HepG2 (cell line): Measurements from ENCODE around the gene USP7. TPM values are rescaled to one million over a fixed set of nuclear protein-coding genes. Genes with fewer than 3 reads are reported as not detected.

ENCODE experiments used
- AKAP8 ChIP-seq: sonication (generic); formaldehyde crosslinking; IDR thresholded peaks from 2 replicates; pipeline ENCODE4 v1.5.1; 2020; ENCODE audit warnings: mild to moderate bottlenecking, missing genetic modification reagents
- GATAD1 ChIP-seq: IDR thresholded peaks from 2 replicates; pipeline ENCODE4 v1.6.1; 2016; ENCODE audit warnings: missing genetic modification reagents, missing compliant biosample characterization
- MAFK ChIP-seq, 2 experiments: IDR thresholded peaks in 1 of 2; conservative IDR thresholded peaks in 1 of 2; 2 replicates each; pipeline ENCODE4 v1.6.1; 2011; ENCODE audit warnings: improper control_type of control experiment in 2 of 2, low read length in 2 of 2
- NFE2L1 ChIP-seq: sonication (generic); formaldehyde crosslinking; IDR thresholded peaks from 2 replicates; pipeline ENCODE4 v1.4.0; 2020; ENCODE audit warnings: missing genetic modification reagents, mild to moderate bottlenecking, borderline replicate concordance
- NPAS2 ChIP-seq: sonication (generic); formaldehyde crosslinking; IDR thresholded peaks from 2 replicates; pipeline ENCODE4 v1.8.0; 2022; ENCODE audit warnings: mild to moderate bottlenecking, missing genetic modification reagents, borderline replicate concordance
- NR2F2 ChIP-seq: IDR thresholded peaks from 2 replicates; pipeline ENCODE4 v1.6.1; 2012; ENCODE audit warnings: low read depth, inconsistent platforms, borderline replicate concordance
- NR3C1 ChIP-seq: sonication (generic); formaldehyde crosslinking; IDR thresholded peaks from 2 replicates; pipeline ENCODE4 v1.4.0; 2020; ENCODE audit warnings: missing genetic modification reagents
- U2AF2 ChIP-seq: fragments of 200-400 bp; formaldehyde crosslinking; IDR thresholded peaks from 2 replicates; pipeline ENCODE4 v1.6.1; 2017; ENCODE audit warnings: low read depth, mild to moderate bottlenecking, low read length
- YEATS2 ChIP-seq: sonication (generic); formaldehyde crosslinking; IDR thresholded peaks from 2 replicates; pipeline ENCODE4 v1.4.0; 2020; ENCODE audit warnings: missing genetic modification reagents, borderline replicate concordance
- ZBTB26 ChIP-seq: IDR thresholded peaks from 2 replicates; pipeline ENCODE4 v1.6.1; 2016; ENCODE audit warnings: missing compliant biosample characterization, missing genetic modification reagents, borderline replicate concordance
- ZNF292 ChIP-seq: sonication (generic); formaldehyde crosslinking; IDR thresholded peaks from 2 replicates; pipeline ENCODE4 v1.8.1; 2022; ENCODE audit warnings: mild to moderate bottlenecking, low read depth, missing genetic modification reagents, borderline replicate concordance
- ZNF761 ChIP-seq: sonication (generic); formaldehyde crosslinking; conservative IDR thresholded peaks from 2 replicates; pipeline ENCODE4 v1.4.0; 2020; ENCODE audit warnings: mild to moderate bottlenecking, missing genetic modification reagents
- ZNF773 ChIP-seq: sonication (generic); formaldehyde crosslinking; IDR thresholded peaks from 2 replicates; pipeline ENCODE4 v1.4.0; 2020; ENCODE audit warnings: missing genetic modification reagents, borderline replicate concordance
- polyA plus RNA-seq, 8 experiments: library from polyadenylated mRNA; depleted of rRNA in 3 of 8; stranded (reverse) in 7 of 8; unstranded in 1 of 8; fragments of >200 nt; fragmentation: Illumina TruSeq in 4 of 8; extraction: Trizol in 4 of 8; gene quantifications; 2 replicates each; pipeline versions ENCODE4 v1.2.1 to v1.2.3, GENCODE V29; 2011 to 2016; ENCODE audit warnings: low read depth in 4 of 8, missing spikeins in 1 of 8, mixed read lengths in 1 of 8; ENCODE audit not compliant: insufficient read depth in 1 of 8
- total RNA-seq, 5 experiments: library from RNA; depleted of rRNA; stranded (reverse); fragments of >200 nt; fragmentation: Illumina TruSeq; extraction: Trizol; gene quantifications; 2 replicates each; pipeline ENCODE4 v1.2.3, GENCODE V29; 2016; ENCODE audit warnings: low read depth in 1 of 5
- TF ChIP-seq, protein P1 (sequence below): sonication (generic); formaldehyde crosslinking; IDR thresholded peaks from 2 replicates; pipeline ENCODE4 v1.5.1; 2020; ENCODE audit warnings: missing genetic modification reagents, mild to moderate bottlenecking, borderline replicate concordance
- TF ChIP-seq, protein P2 (sequence below): sonication (generic); formaldehyde crosslinking; IDR thresholded peaks from 2 replicates; pipeline ENCODE4 v1.4.0; 2020; ENCODE audit warnings: missing genetic modification reagents
- TF ChIP-seq, protein P3 (sequence below): sonication (generic); formaldehyde crosslinking; IDR thresholded peaks from 2 replicates; pipeline ENCODE4 v1.8.0; 2022; ENCODE audit warnings: mild to moderate bottlenecking, missing genetic modification reagents, moderate library complexity

USP7 gene
- total and polyA plus RNA-seq, 2 of the 13 experiments (the other 11 are each of a cell fraction or from before 2014, with no cell fraction given): 52.5 to 173 TPM

- TF ChIP-seq ZNF761 (CRISPR knock-in tag) (peak; percentile 48; the same call in 1 of the 2 replicates), YEATS2 (CRISPR knock-in tag) (0 out of 2 replicates have a peak, but pooled peaks have one; percentile 6), ZNF292 (CRISPR knock-in tag) (peak; percentile 10; the same call in 1 of the 2 replicates), ZNF773 (CRISPR knock-in tag) (peak; percentile 66; the same call in 1 of the 2 replicates), NFE2L1 (CRISPR knock-in tag) (0 out of 2 replicates have a peak, but pooled peaks have one; percentile 54), NPAS2 (CRISPR knock-in tag) (no peak), ZBTB26 (CRISPR knock-in tag) (peak; percentile 43; the same call in 1 of the 2 replicates), NR3C1 (CRISPR knock-in tag) (no peak), MAFK (conservative IDR thresholded peaks at IDR 0.05 in 1 of 2, IDR thresholded peaks at IDR 0.05 in 1 of 2; ENCODE audit: low read length in 2 of 2) (no peak), U2AF2 (0 out of 2 replicates have a peak, but pooled peaks have one; percentile 43), AKAP8 (peak; percentile 70; the same call in 1 of the 2 replicates), GATAD1 (CRISPR knock-in tag) (peak; percentile 39; the same call in 1 of the 2 replicates), NR2F2 (no peak)
- TF ChIP-seq, protein P1, sequence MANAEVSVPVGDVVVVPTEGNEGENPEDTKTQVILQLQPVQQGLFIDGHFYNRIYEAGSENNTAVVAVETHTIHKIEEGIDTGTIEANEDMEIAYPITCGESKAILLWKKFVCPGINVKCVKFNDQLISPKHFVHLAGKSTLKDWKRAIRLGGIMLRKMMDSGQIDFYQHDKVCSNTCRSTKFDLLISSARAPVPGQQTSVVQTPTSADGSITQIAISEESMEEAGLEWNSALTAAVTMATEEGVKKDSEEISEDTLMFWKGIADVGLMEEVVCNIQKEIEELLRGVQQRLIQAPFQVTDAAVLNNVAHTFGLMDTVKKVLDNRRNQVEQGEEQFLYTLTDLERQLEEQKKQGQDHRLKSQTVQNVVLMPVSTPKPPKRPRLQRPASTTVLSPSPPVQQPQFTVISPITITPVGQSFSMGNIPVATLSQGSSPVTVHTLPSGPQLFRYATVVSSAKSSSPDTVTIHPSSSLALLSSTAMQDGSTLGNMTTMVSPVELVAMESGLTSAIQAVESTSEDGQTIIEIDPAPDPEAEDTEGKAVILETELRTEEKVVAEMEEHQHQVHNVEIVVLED: peak; percentile 49; the same call in 1 of the 2 replicates
- TF ChIP-seq, protein P2, sequence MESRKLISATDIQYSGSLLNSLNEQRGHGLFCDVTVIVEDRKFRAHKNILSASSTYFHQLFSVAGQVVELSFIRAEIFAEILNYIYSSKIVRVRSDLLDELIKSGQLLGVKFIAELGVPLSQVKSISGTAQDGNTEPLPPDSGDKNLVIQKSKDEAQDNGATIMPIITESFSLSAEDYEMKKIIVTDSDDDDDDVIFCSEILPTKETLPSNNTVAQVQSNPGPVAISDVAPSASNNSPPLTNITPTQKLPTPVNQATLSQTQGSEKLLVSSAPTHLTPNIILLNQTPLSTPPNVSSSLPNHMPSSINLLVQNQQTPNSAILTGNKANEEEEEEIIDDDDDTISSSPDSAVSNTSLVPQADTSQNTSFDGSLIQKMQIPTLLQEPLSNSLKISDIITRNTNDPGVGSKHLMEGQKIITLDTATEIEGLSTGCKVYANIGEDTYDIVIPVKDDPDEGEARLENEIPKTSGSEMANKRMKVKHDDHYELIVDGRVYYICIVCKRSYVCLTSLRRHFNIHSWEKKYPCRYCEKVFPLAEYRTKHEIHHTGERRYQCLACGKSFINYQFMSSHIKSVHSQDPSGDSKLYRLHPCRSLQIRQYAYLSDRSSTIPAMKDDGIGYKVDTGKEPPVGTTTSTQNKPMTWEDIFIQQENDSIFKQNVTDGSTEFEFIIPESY (CRISPR knock-in tag): peak; percentile 30; the same call in 1 of the 2 replicates
- TF ChIP-seq, protein P3, sequence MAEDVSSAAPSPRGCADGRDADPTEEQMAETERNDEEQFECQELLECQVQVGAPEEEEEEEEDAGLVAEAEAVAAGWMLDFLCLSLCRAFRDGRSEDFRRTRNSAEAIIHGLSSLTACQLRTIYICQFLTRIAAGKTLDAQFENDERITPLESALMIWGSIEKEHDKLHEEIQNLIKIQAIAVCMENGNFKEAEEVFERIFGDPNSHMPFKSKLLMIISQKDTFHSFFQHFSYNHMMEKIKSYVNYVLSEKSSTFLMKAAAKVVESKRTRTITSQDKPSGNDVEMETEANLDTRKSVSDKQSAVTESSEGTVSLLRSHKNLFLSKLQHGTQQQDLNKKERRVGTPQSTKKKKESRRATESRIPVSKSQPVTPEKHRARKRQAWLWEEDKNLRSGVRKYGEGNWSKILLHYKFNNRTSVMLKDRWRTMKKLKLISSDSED: no peak
Observed at GRCh38 chr16:8869212-8869987, 94.3 kb downstream of the USP7 start (continued).
